HCT116 (cell line): ENCODE results near the gene OGDHL. TPM values are rescaled to one million over a fixed set of nuclear protein-coding genes. Genes with fewer than 3 reads are reported as not detected.

Source experiments
- ATAC-seq: fragments of 200-7000 bp; cut with Tn5 transposase; 2 replicates; pipeline ENCODE4 v1.9.1; 2020; ENCODE audit warnings: mild to moderate bottlenecking, moderate library complexity
- BruUV-seq: library from RNA; stranded (reverse); fragments of 400-500 nt; replicated peaks from 2 replicates; lab custom pipeline; 2021; lab: Mats Ljungman, UMichigan
- CTCF ChIA-PET: fragments of 300-600 bp; sonication (Branson Sonifier 250); formaldehyde crosslinking; loops from one replicate; lab custom pipeline; 2021; ENCODE audit warnings: antibody characterized with exemption; lab: Charles Lee
- POLR2A ChIA-PET: fragments of 300-600, 350-600 bp; sonication (Branson Sonifier 250); formaldehyde crosslinking; loops from one replicate; lab custom pipeline; 2021; ENCODE audit warnings: antibody characterized with exemption; lab: Charles Lee
- RAD21 ChIA-PET, 2 experiments: fragments of 300-600 bp; sonication (Branson Sonifier 250); formaldehyde crosslinking; loops; one replicate each; lab custom pipeline; 2023; ENCODE audit warnings: low total read pairs in 2 of 2; ENCODE audit not compliant: uncharacterized antibody in 2 of 2, unreplicated experiment in 2 of 2, low non-redundant PET in 1 of 2; lab: Charles Lee
- DNase-seq: peaks from one replicate; pipeline ENCODE4 v3.0.0-alpha.2; 2010; ENCODE audit warnings: low read depth, low spot score
- H2AFZ ChIP-seq: fragments of 200-600 bp; shearing (Covaris generic), sonication (generic); 2 replicates; pipeline ENCODE4 v1.6.1; 2017; ENCODE audit warnings: low read depth, mixed run types, mixed read lengths, antibody characterized with exemption, low read length; ENCODE audit not compliant: poor library complexity, severe bottlenecking
- H3K27ac ChIP-seq: 2 replicates; pipeline ENCODE4 v1.5.1; 2012; ENCODE audit warnings: low read depth, low read length
- H3K27me3 ChIP-seq: fragments of 200-600 bp; sonication (generic); 2 replicates; pipeline ENCODE4 v1.6.1; 2016; ENCODE audit warnings: mixed run types, low read length, mixed read lengths; ENCODE audit not compliant: insufficient read depth
- H3K36me3 ChIP-seq, 2 experiments: fragments of 200-500 bp in 1 of 2; fragments of 200-600 bp in 1 of 2; sonication (Bioruptor generic) in 1 of 2; sonication (generic) in 1 of 2; 2 replicates each; pipeline versions ENCODE4 v1.5.1 to v1.6.1; 2014 to 2016; ENCODE audit warnings: low read length in 2 of 2, inconsistent platforms in 1 of 2, mixed read lengths in 1 of 2, mixed run types in 1 of 2; ENCODE audit not compliant: insufficient read depth in 2 of 2, control insufficient read depth in 1 of 2
- H3K4me1 ChIP-seq, 2 experiments: fragments of 200-600 bp in 1 of 2; sonication (generic) in 1 of 2; 2 replicates each; pipeline versions ENCODE4 v1.5.1 to v1.6.1; 2012 to 2017; ENCODE audit warnings: low read length in 2 of 2, inconsistent platforms in 1 of 2, mild to moderate bottlenecking in 1 of 2, mixed read lengths in 1 of 2, mixed run types in 1 of 2, moderate library complexity in 1 of 2; ENCODE audit not compliant: insufficient read depth in 2 of 2, control insufficient read depth in 1 of 2
- H3K4me2 ChIP-seq: fragments of 200-600 bp; sonication (generic); 2 replicates; pipeline ENCODE4 v1.6.1; 2017; ENCODE audit warnings: mixed run types, low read length, mixed read lengths
- H3K4me3 ChIP-seq, 2 experiments: fragments of 200-600 bp in 1 of 2; sonication (generic) in 1 of 2; replicated peaks in 1 of 2; 2 replicates each; pipeline ENCODE4 v1.5.1; 2011 to 2016; ENCODE audit warnings: low read length in 2 of 2, control low read depth in 1 of 2, low read depth in 1 of 2, mild to moderate bottlenecking in 1 of 2, mixed read lengths in 1 of 2, mixed run types in 1 of 2
- H3K79me2 ChIP-seq: fragments of 200-600 bp; sonication (generic); 2 replicates; pipeline ENCODE4 v1.6.1; 2017; ENCODE audit warnings: mild to moderate bottlenecking, mixed run types, low read length, moderate library complexity, mixed read lengths; ENCODE audit not compliant: insufficient read depth
- H3K9ac ChIP-seq: fragments of 200-600 bp; sonication (generic); 2 replicates; pipeline ENCODE4 v1.6.1; 2016; ENCODE audit warnings: low read length, mixed read lengths
- H3K9me2 ChIP-seq: fragments of 200-600 bp; sonication (generic), shearing (Covaris generic); 2 replicates; pipeline ENCODE4 v1.6.1; 2017; ENCODE audit warnings: mixed run types, mild to moderate bottlenecking, moderate library complexity; ENCODE audit not compliant: insufficient read depth
- H3K9me3 ChIP-seq, 2 experiments: fragments of 200-500 bp in 1 of 2; fragments of 200-600 bp in 1 of 2; sonication (Bioruptor generic) in 1 of 2; sonication (generic) in 1 of 2; 2 replicates each; pipeline ENCODE4 v1.6.1; 2014 to 2017; ENCODE audit warnings: low read length in 2 of 2, mixed read lengths in 2 of 2, inconsistent platforms in 1 of 2, low read depth in 1 of 2, mild to moderate bottlenecking in 1 of 2, mixed run types in 1 of 2, moderate library complexity in 1 of 2; ENCODE audit not compliant: control insufficient read depth in 1 of 2, insufficient read depth in 1 of 2
- H4K20me1 ChIP-seq: fragments of 200-600 bp; sonication (generic), shearing (Covaris generic); 2 replicates; pipeline ENCODE4 v1.6.1; 2017; ENCODE audit warnings: mixed run types, mild to moderate bottlenecking, moderate library complexity; ENCODE audit not compliant: insufficient read depth
- ELF1 ChIP-seq: IDR thresholded peaks from 2 replicates; pipeline ENCODE4 v1.6.1; 2012; ENCODE audit warnings: low read depth, borderline replicate concordance
- EZH2 ChIP-seq: fragments of 200-600 bp; sonication (generic); IDR thresholded peaks from 2 replicates; pipeline ENCODE4 v1.6.1; 2017; ENCODE audit warnings: antibody characterized with exemption, mixed run types
- EZH2phosphoT487 ChIP-seq: fragments of 200-600 bp; IDR thresholded peaks from 2 replicates; pipeline ENCODE4 v1.6.1; 2018; ENCODE audit warnings: antibody characterized with exemption, borderline replicate concordance
- FOSL1 ChIP-seq: IDR thresholded peaks from 2 replicates; pipeline ENCODE4 v1.6.1; 2012; ENCODE audit warnings: low read depth
- RAD21 ChIP-seq: IDR thresholded peaks from 2 replicates; pipeline ENCODE4 v1.6.1; 2012; ENCODE audit warnings: low read depth, mild to moderate bottlenecking
- REST ChIP-seq: IDR thresholded peaks from 2 replicates; pipeline ENCODE4 v1.6.1; 2012; ENCODE audit warnings: low read depth
- ZBTB33 ChIP-seq: IDR thresholded peaks from 2 replicates; pipeline ENCODE4 v1.6.1; 2011; ENCODE audit warnings: mild to moderate bottlenecking, low read length, moderate library complexity; ENCODE audit not compliant: insufficient replicate concordance; ENCODE audit errors: extremely low read depth
- intact Hi-C: fragments of 100-400 bp; cut with micrococcal nuclease; formaldehyde crosslinking; loops from 2 replicates; pipeline ENCODE4 v1.10.0; 2022
- total RNA-seq: library from RNA; stranded (reverse); gene quantifications from one replicate; pipeline ENCODE4 v1.2.1, GENCODE V29; 2021; ENCODE audit not compliant: unreplicated experiment

OGDHL gene
- total RNA-seq, 1 experiment from 2014 or later, result 16.3 TPM

GRCh38 chr10:49700211-49700610 is 61.9 kb downstream of the OGDHL start:
- Histone ChIP-seq H3K27ac (no peak overlapping the region), H3K36me3 (no peaks in the 10 kb centered on the region), H2AFZ (no peak overlapping the region), H3K9me3 (no peaks in the 10 kb centered on the region)
- CTCF ChIA-PET, result no interaction called here
- TF ChIP-seq EZH2phosphoT487 (no peak), REST (no peak), ZBTB33 (no peak), ELF1 (no peak), EZH2 (no peak), FOSL1 (no peak), RAD21 (no peak)
- TF ChIP-seq, all 23 proteins: peak for 0
- Histone ChIP-seq H3K27me3 (peaks cover 8% of the 10 kb centered on the region; the same call in 1 of the 2 replicates), H3K4me2 (no peak overlapping the region), H3K79me2 (no peaks in the 10 kb centered on the region), H3K9me2 (no peaks in the 10 kb centered on the region), H4K20me1 (no peaks in the 10 kb centered on the region), H3K4me3 (no peak overlapping the region), H3K9ac (no peak overlapping the region), H3K4me1 (no peaks in the 10 kb centered on the region)
- RAD21 ChIA-PET, result no interaction called here
- no TSS peak for BruUV-seq
- ATAC-seq (no peak), DNase-seq (no peak)
- POLR2A ChIA-PET, result no interaction called here
- intact Hi-C loops, result no loop called here
